Gastrocnemius medialis (tissue), 4 donors: ENCODE measurements around the gene CLMN.

Source experiments
- CTCF ChIP-seq, 5 experiments: fragments of 450-650 bp in 3 of 5; fragments of 200-600 bp in 2 of 5; sonication (generic) in 2 of 5; IDR thresholded peaks in 4 of 5; conservative IDR thresholded peaks in 1 of 5; 1 replicate in 4 of 5; 2 replicates in 1 of 5; pipeline ENCODE4 v1.5.1; 2016 to 2019; ENCODE audit warnings: antibody characterized with exemption in 5 of 5, mild to moderate bottlenecking in 3 of 5, moderate library complexity in 3 of 5
- POLR2A ChIP-seq, 2 donors: fragments of 450-650 bp; IDR thresholded peaks; one replicate each; pipeline ENCODE4 v1.6.1; 2017; ENCODE audit warnings: antibody characterized with exemption in 2 of 2, mild to moderate bottlenecking in 2 of 2, moderate library complexity in 2 of 2

DNA sequence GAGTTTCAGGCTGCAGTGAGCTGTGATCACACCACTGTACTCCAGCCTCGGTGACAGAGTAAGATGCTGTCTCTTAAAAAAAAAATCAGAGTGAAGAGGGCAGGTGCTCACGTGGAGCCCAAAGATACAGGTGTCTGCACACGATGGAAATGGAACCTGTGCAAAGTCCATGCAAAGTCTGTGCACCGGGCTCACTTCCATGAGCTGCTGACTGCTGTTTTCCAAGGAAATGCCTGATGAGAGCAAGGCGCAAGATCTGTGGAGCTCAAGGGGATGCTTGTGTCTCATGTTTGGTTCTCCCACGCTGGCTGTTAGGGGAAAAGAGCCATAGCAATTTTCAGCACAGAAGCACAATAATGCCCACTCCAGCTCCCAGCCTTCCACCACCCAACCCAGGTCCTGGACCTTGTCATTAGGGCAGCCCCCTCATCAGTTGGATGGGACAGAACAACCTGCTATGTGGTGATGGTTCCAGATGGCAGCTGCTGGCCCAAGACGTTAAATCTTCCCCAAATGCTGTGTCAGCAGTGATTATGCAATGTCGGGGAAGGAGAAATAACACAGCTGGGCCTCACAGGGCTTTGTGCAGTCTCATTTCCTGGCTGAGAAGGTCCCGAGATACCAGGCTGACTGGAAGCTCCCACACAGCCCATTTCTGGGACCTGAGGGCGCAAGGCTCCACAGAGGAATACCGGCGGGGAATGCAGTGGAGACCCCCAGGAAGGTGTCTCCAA lies 134.5 kb downstream of the CLMN start:
- TF ChIP-seq CTCF (IDR thresholded peaks at IDR 0.05 in 4 of 5, conservative IDR thresholded peaks at IDR 0.05 in 1 of 5) (no peak), POLR2A (IDR thresholded peaks at IDR 0.05) (no peak)
